ENCODE data around the gene CRTC2. TPM values are rescaled to one million over a fixed set of nuclear protein-coding genes. Genes with fewer than 3 reads are reported as not detected.

Gene CRTC2
- total and polyA plus RNA-seq, 9 of the 15 experiments (the other 6 are each of a cell fraction or from before 2014, with no cell fraction given): 2.7 to 26.4 (median 10.2) TPM

DNA sequence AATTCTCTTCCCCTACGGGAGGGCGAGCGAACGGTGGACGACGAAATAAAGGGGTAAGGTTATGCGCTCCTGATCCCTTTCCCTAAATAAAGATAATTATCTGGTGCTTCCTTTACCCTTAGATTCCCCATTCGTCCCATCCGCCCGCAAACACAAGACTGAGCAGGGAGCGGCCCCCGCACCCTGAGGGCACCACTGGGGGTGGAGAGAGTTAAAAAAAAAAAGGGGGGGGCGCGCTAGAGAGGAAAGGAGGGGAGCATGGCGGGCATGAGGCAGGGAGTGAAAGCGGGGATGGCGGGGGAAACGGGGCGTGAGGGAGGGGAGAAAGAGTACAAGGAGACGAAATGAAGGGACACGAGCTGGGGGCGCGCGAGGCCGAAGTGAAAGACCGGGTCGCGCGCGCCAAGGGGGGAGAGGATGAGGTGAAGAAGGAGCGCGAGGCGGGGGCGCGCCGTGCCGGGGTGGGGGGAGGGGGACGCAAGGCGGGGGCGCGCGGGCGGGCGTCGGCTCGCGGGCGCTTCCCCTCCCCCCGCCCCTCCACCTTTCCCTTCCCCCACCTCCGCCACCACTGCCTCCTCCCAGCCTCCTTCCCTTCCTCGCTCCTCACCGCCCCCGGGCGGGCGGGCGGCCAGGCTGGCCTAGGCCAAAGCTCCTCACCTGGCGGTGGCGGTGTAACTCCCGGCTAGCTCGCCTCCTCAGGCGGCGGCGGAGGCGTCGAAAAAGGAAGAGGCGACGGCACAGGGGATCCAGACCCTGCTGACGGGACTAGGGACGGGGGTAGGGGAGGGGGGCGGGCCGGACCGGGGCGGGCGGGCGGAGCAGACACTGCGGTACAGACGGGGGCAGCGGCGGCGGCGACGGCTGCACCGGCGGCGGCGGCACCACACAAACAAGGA lies 36.1 kb downstream of the CRTC2 start (continued):
- no peak; the same call in 1 of the 2 replicates for TF ChIP-seq JUND (IDR thresholded peaks at IDR 0.05; ENCODE audit: borderline replicate concordance, low read depth, low read length)
- no peak; the same call in 2 of the 3 replicates for TF ChIP-seq JUND (tag; IDR thresholded peaks at IDR 0.05; ENCODE audit: borderline replicate concordance, low read depth, low read length)
- peak; percentile 55 for TF ChIP-seq POLR2AphosphoS5 (IDR thresholded peaks at IDR 0.05; ENCODE audit: control insufficient read depth, insufficient read depth, low read depth, low read length)
- TF ChIP-seq, protein P1, sequence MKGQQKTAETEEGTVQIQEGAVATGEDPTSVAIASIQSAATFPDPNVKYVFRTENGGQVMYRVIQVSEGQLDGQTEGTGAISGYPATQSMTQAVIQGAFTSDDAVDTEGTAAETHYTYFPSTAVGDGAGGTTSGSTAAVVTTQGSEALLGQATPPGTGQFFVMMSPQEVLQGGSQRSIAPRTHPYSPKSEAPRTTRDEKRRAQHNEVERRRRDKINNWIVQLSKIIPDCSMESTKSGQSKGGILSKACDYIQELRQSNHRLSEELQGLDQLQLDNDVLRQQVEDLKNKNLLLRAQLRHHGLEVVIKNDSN (CRISPR knock-in tag; IDR thresholded peaks at IDR 0.05): peak; percentile 5; the same call in 1 of the 2 replicates
- TF ChIP-seq, protein P2, sequence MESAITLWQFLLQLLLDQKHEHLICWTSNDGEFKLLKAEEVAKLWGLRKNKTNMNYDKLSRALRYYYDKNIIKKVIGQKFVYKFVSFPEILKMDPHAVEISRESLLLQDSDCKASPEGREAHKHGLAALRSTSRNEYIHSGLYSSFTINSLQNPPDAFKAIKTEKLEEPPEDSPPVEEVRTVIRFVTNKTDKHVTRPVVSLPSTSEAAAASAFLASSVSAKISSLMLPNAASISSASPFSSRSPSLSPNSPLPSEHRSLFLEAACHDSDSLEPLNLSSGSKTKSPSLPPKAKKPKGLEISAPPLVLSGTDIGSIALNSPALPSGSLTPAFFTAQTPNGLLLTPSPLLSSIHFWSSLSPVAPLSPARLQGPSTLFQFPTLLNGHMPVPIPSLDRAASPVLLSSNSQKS (CRISPR knock-in tag; IDR thresholded peaks at IDR 0.05): no peak
- no peak for TF ChIP-seq ILF3 (IDR thresholded peaks at IDR 0.05; ENCODE audit: borderline replicate concordance)
- TF ChIP-seq NR3C1 (CRISPR knock-in tag; IDR thresholded peaks at IDR 0.05): no peak
- TF ChIP-seq NCOA1 (IDR thresholded peaks at IDR 0.05; ENCODE audit: low read depth): no peak; the same call in 1 of the 2 replicates
- TF ChIP-seq GTF2E2 (tag; IDR thresholded peaks at IDR 0.05): no peak
- no peak for TF ChIP-seq BACH1 (tag; IDR thresholded peaks at IDR 0.05)
- no peak for TF ChIP-seq ZNF41 (CRISPR knock-in tag; conservative IDR thresholded peaks at IDR 0.05)
- TF ChIP-seq NFXL1 (CRISPR knock-in tag; IDR thresholded peaks at IDR 0.05): no peak
- TF ChIP-seq, protein P3, sequence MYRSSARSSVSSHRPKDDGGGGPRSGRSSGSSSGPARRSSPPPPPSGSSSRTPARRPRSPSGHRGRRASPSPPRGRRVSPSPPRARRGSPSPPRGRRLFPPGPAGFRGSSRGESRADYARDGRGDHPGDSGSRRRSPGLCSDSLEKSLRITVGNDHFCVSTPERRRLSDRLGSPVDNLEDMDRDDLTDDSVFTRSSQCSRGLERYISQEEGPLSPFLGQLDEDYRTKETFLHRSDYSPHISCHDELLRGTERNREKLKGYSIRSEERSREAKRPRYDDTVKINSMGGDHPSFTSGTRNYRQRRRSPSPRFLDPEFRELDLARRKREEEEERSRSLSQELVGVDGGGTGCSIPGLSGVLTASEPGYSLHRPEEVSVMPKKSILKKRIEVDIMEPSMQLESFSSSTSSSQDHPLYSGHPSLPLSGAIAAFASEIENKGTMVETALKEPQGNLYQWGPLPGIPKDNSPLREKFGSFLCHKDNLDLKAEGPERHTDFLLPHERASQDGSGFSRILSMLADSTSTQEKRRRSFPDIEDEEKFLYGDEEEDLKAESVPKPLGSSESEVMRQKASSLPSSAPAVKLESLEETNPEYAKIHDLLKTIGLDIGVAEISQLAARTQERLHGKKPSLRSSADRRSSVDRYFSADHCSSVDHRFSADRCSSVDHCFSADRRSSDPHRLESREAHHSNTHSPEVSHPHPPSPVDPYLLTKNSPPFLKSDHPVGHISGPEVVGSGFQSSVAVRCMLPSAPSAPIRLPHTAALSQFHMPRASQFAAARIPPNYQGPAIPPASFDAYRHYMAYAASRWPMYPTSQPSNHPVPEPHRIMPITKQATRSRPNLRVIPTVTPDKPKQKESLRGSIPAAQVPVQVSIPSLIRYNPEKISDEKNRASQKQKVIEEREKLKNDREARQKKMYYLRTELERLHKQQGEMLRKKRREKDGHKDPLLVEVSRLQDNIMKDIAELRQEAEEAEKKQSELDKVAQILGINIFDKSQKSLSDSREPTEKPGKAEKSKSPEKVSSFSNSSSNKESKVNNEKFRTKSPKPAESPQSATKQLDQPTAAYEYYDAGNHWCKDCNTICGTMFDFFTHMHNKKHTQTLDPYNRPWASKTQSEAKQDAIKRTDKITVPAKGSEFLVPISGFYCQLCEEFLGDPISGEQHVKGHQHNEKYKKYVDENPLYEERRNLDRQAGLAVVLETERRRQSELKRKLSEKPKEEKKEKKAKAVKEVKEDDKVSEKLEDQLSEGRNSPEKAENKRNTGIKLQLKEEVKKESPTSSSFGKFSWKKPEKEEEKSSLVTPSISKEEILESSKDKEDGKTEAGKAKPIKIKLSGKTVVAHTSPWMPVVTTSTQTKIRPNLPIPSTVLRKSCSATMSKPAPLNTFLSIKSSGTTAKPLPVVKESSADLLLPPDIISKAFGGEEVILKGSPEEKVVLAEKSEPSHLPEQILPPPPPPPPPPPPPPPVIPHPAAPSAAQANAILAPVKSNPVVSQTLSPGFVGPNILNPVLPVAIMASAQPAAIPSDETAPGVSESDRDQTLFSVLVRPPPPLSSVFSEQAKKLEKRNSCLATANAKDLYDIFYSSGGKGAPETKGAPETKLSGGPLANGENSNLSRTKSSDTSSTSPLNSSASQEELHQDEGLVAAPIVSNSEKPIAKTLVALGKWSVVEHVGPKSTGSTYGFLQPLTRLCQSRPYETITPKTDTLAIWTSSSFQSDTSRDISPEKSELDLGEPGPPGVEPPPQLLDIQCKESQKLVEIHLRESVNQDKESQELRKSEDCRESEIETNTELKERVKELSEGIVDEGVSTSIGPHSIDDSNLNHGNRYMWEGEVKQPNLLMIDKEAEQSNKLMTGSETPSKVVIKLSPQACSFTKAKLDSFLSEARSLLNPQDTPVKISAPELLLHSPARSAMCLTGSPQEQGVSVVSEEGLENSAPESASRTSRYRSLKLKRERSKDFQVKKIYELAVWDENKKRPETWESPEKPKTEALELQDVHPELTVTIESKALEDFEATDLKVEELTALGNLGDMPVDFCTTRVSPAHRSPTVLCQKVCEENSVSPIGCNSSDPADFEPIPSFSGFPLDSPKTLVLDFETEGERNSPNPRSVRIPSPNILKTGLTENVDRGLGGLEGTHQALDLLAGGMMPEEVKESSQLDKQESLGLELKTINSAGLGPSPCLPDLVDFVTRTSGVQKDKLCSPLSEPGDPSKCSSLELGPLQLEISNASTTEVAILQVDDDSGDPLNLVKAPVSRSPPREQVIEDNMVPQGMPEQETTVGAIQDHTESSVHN (IDR thresholded peaks at IDR 0.05; ENCODE audit: borderline replicate concordance in 1 of 2, low read depth in 1 of 2): no peak
- 0 out of 4 replicates have a peak, but pooled peaks of 1 of the 2 experiments have one; percentile 31 for TF ChIP-seq RCOR1 (IDR thresholded peaks at IDR 0.05; ENCODE audit: borderline replicate concordance in 1 of 2, low read depth in 2 of 2, low read length in 2 of 2)
- no peak for TF ChIP-seq NCOA6 (IDR thresholded peaks at IDR 0.05)

All from K562 (cell line).